ENCODE data around the gene LRRC27.
A peak's percentile ranks its signal among the peaks of the same experiment; 100 is the strongest.

Gene LRRC27

DNA sequence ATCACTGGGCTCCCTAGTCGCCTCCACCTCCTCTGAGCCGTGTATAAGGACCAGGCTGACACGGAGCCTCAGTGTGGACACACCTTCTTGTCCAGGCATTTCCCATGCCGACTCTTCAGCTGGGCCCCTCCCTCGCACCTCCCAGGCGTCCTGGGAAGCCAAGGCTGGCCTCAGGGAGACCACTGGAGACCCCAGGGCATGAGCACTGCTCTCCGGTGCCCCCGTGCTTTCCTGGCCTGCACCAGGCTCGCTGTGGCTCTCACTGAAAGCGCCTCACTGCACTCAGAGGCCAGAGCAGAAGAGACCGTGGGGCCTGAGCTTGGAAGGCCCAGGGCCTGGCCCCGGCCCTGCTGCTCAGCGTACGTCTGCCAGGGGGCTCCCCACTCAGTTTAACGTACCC, 31.4 kb downstream of the LRRC27 start:
- H3K4me1 Mint-ChIP-seq (ENCODE audit: low read depth) = peaks cover 6% of the 10 kb centered on the region
- H3K9me3 Mint-ChIP-seq (ENCODE audit: low read depth) = no peaks in the 10 kb centered on the region
- no peaks in the 10 kb centered on the region for H3K27me3 Mint-ChIP-seq
- H3K27ac Mint-ChIP-seq = no peak overlapping the region
- H3K4me3 Mint-ChIP-seq = no peak overlapping the region
- H3K36me3 Mint-ChIP-seq = peaks cover 7% of the 10 kb centered on the region

DNA sequence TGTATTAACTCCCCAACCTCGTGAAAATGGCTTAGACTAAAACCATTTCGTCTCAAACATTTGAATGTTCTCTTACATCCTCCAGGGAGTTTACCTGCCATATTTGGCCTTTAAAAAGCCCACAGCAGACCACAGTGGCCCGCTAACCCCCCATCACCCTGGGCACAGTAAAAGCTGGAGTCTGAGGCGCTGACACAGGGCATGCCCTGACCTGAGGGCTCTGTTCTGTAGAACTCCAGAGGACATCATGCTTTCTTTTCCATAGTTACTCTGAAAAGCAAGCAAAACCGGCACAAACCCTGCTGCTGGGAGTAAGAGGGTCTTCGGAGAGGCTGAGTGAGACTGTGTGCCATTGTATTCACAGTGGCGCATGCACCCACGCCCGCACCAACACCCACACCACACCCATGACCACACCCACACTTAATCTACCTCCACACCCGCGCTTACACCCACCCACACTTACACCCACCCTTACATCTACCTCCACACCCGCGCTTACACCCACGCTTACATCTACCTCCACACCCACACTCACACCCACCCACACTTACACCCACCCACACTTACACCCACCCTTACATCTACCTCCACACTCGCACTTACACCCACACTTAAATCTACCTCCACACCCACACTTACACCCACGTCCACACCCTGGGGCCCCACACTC, 32.1 kb downstream of the LRRC27 start:
- H3K4me3 Mint-ChIP-seq = no peak overlapping the region
- peaks cover 6% of the 10 kb centered on the region for H3K4me1 Mint-ChIP-seq (ENCODE audit: low read depth)
- H3K27ac Mint-ChIP-seq = peak overlapping the region; percentile 58
- no peaks in the 10 kb centered on the region for H3K27me3 Mint-ChIP-seq
- H3K9me3 Mint-ChIP-seq (ENCODE audit: low read depth) = no peaks in the 10 kb centered on the region
- H3K36me3 Mint-ChIP-seq = peaks cover 7% of the 10 kb centered on the region

GRCh38 chr10:132364594-132364970, 32.6 kb downstream of the LRRC27 start:
- Mint-ChIP-seq H3K9me3 (ENCODE audit: low read depth) (no peaks in the 10 kb centered on the region), H3K27ac (peak overlapping the region; percentile 41), H3K4me1 (ENCODE audit: low read depth) (peaks cover 6% of the 10 kb centered on the region), H3K27me3 (no peaks in the 10 kb centered on the region), H3K36me3 (peaks cover 7% of the 10 kb centered on the region), H3K4me3 (no peak overlapping the region)

DNA sequence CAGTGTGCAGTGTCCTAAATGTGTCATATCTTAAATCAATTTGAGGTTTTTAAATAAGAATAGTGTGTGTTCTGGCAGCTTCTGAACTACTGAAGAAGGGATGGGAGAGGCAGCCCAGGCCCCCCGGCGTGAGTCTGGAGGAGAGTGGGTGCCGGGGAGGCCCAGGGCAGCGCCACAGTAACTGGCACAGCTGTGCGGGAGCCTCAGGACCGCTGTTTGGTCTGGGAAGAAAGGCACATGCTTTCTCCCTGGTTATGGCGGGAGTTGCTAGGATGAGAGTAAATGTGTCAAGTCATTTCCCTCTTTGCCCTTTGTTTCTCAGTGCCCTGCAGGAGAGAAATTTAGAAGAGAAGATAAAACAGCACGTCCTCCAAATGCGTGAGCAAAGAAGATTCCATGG, 33.1 kb downstream of the LRRC27 start:
- no peaks in the 10 kb centered on the region for H3K27me3 Mint-ChIP-seq
- no peaks in the 10 kb centered on the region for H3K9me3 Mint-ChIP-seq (ENCODE audit: low read depth)
- no peak overlapping the region for H3K4me3 Mint-ChIP-seq
- peaks cover 7% of the 10 kb centered on the region for H3K36me3 Mint-ChIP-seq
- H3K27ac Mint-ChIP-seq = no peak overlapping the region
- H3K4me1 Mint-ChIP-seq (ENCODE audit: low read depth) = peaks cover 6% of the 10 kb centered on the region

DNA sequence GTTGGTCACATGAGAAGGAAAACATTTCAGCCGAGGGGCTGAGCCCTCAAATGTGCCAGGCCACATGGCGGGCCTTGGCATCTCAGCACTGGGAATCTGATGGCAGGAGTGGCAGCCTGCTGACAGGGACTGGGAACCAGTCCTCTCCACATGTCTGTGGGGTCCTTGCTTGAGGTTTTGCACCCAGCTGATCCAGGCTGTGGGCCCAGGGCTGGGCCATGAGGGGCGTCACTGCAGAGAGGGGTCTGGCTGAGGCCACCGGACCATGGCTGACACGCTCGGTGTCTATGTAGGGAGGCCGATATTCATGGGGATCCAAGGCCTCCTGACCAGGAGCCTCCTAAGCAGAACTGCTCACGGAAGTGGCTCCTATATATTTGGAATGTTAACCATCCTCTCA, 34.0 kb downstream of the LRRC27 start:
- no peaks in the 10 kb centered on the region for H3K9me3 Mint-ChIP-seq (ENCODE audit: low read depth)
- peaks cover 6% of the 10 kb centered on the region for H3K4me1 Mint-ChIP-seq (ENCODE audit: low read depth)
- no peaks in the 10 kb centered on the region for H3K27me3 Mint-ChIP-seq
- no peak overlapping the region for H3K4me3 Mint-ChIP-seq
- peaks cover 7% of the 10 kb centered on the region for H3K36me3 Mint-ChIP-seq
- no peak overlapping the region for H3K27ac Mint-ChIP-seq

DNA sequence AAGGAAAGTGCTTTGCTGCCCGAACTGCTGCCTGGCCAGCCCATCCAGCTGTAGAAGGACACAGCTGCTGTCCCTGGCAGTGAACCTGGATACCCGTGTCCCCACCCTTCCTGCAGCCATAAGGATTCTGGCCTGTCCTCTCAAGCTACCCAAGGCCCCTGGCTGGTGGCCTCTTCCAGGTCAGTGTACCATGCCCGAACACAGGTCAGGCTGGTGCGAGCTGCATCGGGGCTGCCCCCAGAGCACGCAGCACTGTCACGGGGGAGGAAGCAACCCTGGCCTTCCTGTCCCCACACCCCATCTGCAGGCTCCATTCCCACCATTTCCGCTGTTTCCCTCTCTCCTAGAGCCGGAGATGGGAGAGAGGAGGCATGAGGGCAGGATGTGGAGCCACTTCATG, 34.5 kb downstream of the LRRC27 start:
- no peak overlapping the region for H3K27ac Mint-ChIP-seq
- H3K36me3 Mint-ChIP-seq = peaks cover 7% of the 10 kb centered on the region

DNA sequence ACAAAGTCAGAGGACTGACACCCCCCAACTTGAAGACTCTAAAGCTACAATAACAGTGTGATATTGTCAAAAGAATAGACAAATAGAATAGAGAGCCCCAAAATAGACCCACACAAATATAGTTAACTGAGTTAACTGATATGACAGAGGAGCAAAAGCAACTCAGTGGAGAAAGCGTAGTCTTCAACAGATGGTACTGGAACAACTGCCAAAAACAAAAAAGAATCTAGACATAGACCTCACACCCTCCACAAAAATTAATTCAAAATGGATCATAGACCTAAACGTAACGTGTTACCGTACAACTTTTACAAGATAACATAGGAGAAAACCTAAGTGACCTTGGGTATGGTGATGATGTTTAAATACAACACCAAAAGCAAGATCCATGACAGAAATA, 36.4 kb downstream of the LRRC27 start:
- Mint-ChIP-seq H3K27ac (no peak overlapping the region), H3K9me3 (ENCODE audit: low read depth) (no peaks in the 10 kb centered on the region), H3K4me3 (no peak overlapping the region), H3K27me3 (no peaks in the 10 kb centered on the region), H3K36me3 (peaks cover 7% of the 10 kb centered on the region), H3K4me1 (ENCODE audit: low read depth) (peaks cover 10% of the 10 kb centered on the region)

More for the DNA sequence above, 34.5 kb downstream of the LRRC27 start:
- no peaks in the 10 kb centered on the region for H3K27me3 Mint-ChIP-seq
- H3K9me3 Mint-ChIP-seq (ENCODE audit: low read depth) = no peaks in the 10 kb centered on the region
- H3K4me3 Mint-ChIP-seq = no peak overlapping the region
- peaks cover 6% of the 10 kb centered on the region for H3K4me1 Mint-ChIP-seq (ENCODE audit: low read depth)

GRCh38 chr10:132368881-132369635, 37.1 kb downstream of the LRRC27 start:
- H3K36me3 Mint-ChIP-seq = peaks cover 7% of the 10 kb centered on the region
- no peaks in the 10 kb centered on the region for H3K9me3 Mint-ChIP-seq (ENCODE audit: low read depth)
- no peaks in the 10 kb centered on the region for H3K27me3 Mint-ChIP-seq
- no peak overlapping the region for H3K4me3 Mint-ChIP-seq
- peaks cover 10% of the 10 kb centered on the region for H3K4me1 Mint-ChIP-seq (ENCODE audit: low read depth)
- H3K27ac Mint-ChIP-seq = no peak overlapping the region

DNA sequence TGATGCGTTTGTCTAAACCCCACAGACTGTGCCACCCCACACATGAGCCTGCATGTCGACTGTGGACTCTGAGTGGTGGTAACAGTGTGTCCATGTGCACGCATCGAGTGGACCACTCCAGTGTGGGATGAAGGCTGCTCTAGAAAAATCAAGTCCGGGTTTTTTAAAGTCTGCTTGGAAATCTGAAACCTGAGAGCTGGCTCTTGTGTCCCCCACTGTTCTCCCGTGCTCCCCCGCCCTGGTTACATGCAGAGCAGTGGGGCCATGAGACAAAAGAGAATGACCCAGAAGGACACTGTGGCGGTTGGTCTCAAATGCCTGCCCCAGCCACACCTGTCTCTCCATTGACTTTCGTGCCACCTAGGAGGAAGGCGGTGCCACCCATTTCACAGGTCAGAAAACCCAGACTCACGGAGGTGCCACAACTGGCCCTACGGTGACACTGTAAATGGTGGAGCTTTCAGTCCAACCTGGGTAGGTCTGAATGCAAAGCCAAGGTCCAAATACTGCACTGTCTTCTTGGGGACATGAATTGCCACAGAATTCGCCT, 37.7 kb downstream of the LRRC27 start:
- peaks cover 7% of the 10 kb centered on the region for H3K36me3 Mint-ChIP-seq
- peaks cover 6% of the 10 kb centered on the region for H3K4me1 Mint-ChIP-seq (ENCODE audit: low read depth)
- no peaks in the 10 kb centered on the region for H3K27me3 Mint-ChIP-seq
- H3K4me3 Mint-ChIP-seq = no peak overlapping the region
- H3K9me3 Mint-ChIP-seq (ENCODE audit: low read depth) = no peaks in the 10 kb centered on the region
- no peak overlapping the region for H3K27ac Mint-ChIP-seq

DNA sequence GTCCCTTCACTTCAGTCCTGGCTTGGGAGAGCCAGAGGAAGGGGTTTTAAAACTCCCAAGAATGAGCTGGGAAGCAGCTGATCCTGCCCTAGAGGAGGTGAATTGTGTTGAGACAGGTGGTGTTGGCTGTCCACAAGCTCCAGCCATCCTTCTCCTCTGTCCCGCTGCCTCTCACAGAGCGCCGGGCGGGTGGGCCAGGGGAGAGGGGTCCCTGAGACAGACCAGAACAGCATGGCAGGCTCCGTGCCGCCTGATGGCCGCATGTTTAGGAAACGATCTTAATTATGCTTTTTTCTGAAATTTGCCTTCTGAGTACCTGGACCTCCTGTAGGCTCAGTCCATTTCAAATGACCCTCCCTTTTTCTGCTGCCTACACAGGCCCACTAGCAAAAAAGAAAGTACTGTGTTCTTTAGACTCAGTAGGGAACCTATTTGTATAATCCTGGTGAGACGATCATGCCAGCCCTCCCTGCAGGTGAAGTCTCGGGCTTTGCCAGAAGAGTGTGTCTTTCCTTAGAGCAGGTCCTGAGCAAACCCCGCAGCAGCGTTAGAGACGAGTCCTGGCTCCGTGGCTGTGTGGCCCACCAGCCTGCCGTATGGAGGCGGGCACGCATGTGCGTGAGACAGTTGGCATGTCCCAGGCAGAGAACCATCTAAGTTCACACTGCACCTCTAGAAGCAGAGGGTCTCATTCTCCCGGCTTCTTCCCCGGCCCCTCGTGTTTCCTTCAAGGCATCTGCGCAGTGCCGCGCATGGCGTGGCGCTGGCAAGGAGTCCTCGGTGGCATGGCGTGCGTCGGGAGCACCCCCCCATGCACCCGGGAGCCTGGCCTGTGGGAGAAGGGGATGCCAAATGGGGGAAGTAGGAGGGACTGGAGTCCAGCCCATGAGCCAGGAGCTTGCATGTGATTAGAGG, 38.7 kb downstream of the LRRC27 start:
- no peaks in the 10 kb centered on the region for H3K9me3 Mint-ChIP-seq (ENCODE audit: low read depth)
- peaks cover 4% of the 10 kb centered on the region for H3K4me1 Mint-ChIP-seq (ENCODE audit: low read depth)
- H3K27ac Mint-ChIP-seq = no peak overlapping the region
- peaks cover 5% of the 10 kb centered on the region for H3K36me3 Mint-ChIP-seq
- no peaks in the 10 kb centered on the region for H3K27me3 Mint-ChIP-seq
- no peak overlapping the region for H3K4me3 Mint-ChIP-seq

- no peak overlapping the region for H3K4me3 Mint-ChIP-seq
- H3K36me3 Mint-ChIP-seq = peaks cover 5% of the 10 kb centered on the region
- H3K27ac Mint-ChIP-seq = no peak overlapping the region
- H3K9me3 Mint-ChIP-seq (ENCODE audit: low read depth) = no peaks in the 10 kb centered on the region
- H3K27me3 Mint-ChIP-seq = no peaks in the 10 kb centered on the region
- peaks cover 4% of the 10 kb centered on the region for H3K4me1 Mint-ChIP-seq (ENCODE audit: low read depth)
Observed at GRCh38 chr10:132371641-132372081, 39.7 kb downstream of the LRRC27 start.

GRCh38 chr10:132372516-132373095, 40.6 kb downstream of the LRRC27 start:
- H3K36me3 Mint-ChIP-seq = no peaks in the 10 kb centered on the region
- peaks cover 4% of the 10 kb centered on the region for H3K4me1 Mint-ChIP-seq (ENCODE audit: low read depth)
- no peaks in the 10 kb centered on the region for H3K27me3 Mint-ChIP-seq
- no peak overlapping the region for H3K27ac Mint-ChIP-seq
- no peak overlapping the region for H3K4me3 Mint-ChIP-seq
- no peaks in the 10 kb centered on the region for H3K9me3 Mint-ChIP-seq (ENCODE audit: low read depth)

DNA sequence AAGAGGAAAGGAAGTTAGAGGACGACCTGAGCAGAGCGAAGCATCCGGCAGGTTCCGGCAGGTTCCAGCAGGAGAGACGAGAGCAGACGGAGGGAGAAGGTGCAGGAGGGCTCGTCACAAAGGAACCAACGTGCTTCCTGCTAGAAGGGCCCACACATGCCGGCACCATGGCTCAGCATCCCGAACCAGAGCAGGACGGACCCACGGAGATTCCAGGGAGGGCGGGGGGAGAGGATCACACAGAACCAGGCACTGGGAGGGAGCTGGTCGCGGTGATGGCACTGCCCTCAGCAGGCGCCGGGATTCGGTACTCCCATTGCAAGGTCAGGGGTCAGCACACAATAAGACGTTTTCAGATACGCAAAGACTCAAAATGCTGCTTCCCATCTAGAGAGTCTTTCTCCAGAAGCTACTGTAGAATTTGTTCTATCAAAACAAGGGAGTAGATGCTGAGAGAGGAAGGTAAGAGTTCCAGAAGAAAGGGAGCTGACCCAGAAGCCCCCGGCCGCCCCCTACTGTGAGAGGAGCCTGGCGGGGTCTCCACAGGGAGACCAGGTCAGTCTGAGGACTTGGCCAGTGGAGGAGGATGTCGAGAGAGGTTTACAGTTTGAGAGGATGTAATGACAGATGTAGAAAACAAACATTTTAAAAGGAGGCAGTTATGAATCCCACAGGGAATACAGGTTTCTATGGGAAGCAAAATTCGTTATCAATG, 41.4 kb downstream of the LRRC27 start:
- no peaks in the 10 kb centered on the region for H3K36me3 Mint-ChIP-seq
- no peaks in the 10 kb centered on the region for H3K27me3 Mint-ChIP-seq
- H3K9me3 Mint-ChIP-seq (ENCODE audit: low read depth) = no peaks in the 10 kb centered on the region
- H3K4me1 Mint-ChIP-seq (ENCODE audit: low read depth) = peaks cover 4% of the 10 kb centered on the region
- no peak overlapping the region for H3K4me3 Mint-ChIP-seq
- no peak overlapping the region for H3K27ac Mint-ChIP-seq

- Mint-ChIP-seq H3K27me3 (no peaks in the 10 kb centered on the region), H3K36me3 (no peaks in the 10 kb centered on the region), H3K9me3 (ENCODE audit: low read depth) (no peaks in the 10 kb centered on the region), H3K4me3 (no peak overlapping the region), H3K4me1 (ENCODE audit: low read depth) (peaks cover 4% of the 10 kb centered on the region), H3K27ac (no peak overlapping the region)
Observed at GRCh38 chr10:132374176-132374575, 42.2 kb downstream of the LRRC27 start.

Measured in activated naive CD8-positive, alpha-beta T cell (primary cell).